ENCODE results near the gene ADARB2. TPM values are rescaled to one million over a fixed set of nuclear protein-coding genes. Genes with fewer than 3 reads are reported as not detected.
"Not testable (repeated sequence)": the region's sequence is repeated elsewhere in the genome, so short reads cannot be mapped to it uniquely, and the experiment has no call there.

ADARB2 gene
- total and polyA plus RNA-seq, 2 experiments from 2014 or later, result 1.6 to 3.1 TPM

GRCh38 chr10:1166101-1166827 is 571.1 kb downstream of the ADARB2 start:
- no peaks in the 10 kb centered on the region for H3K9me3 ChIP-seq (ENCODE audit: low read depth)
- H3K4me1 ChIP-seq (ENCODE audit: low read depth), result no peaks in the 10 kb centered on the region
- no peaks in the 10 kb centered on the region for H3K27me3 ChIP-seq
- no peak overlapping the region for H3K27ac ChIP-seq
- H3K36me3 ChIP-seq, result no peaks in the 10 kb centered on the region
- no peak overlapping the region for H3K4me3 ChIP-seq
- no peak for TF ChIP-seq CTCF (IDR thresholded peaks at IDR 0.05; ENCODE audit: low read depth, low read length)
- no peak for DNase-seq (ENCODE audit: low read depth in 1 of 2, low spot score in 1 of 2)

DNA sequence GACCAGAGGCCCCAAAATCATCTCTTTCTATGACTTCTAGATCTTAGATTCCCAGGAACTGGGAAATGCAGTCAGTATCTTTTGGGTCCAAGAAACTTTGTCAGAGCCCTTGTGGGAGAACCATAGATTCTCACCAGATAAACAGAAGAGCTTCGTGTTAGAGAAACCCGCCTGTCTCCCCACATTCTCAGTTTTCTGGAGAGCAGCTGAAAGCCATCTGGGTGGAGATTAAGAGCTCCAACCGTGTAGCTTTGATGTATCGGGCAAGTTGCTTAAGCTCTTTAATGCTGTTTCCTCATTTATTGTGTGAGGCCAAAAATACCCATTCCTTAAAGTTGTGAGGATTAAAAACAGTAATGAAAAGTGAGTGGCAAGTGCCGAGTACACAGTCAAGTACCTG is 573.5 kb downstream of the ADARB2 start:
- no peak for TF ChIP-seq CTCF (IDR thresholded peaks at IDR 0.05; ENCODE audit: low read depth, low read length)
- no peaks in the 10 kb centered on the region for H3K36me3 ChIP-seq
- no peaks in the 10 kb centered on the region for H3K27me3 ChIP-seq
- H3K9me3 ChIP-seq (ENCODE audit: low read depth), result no peaks in the 10 kb centered on the region
- no peaks in the 10 kb centered on the region for H3K4me1 ChIP-seq (ENCODE audit: low read depth)
- H3K27ac ChIP-seq, result no peak overlapping the region
- no peak for DNase-seq (ENCODE audit: low read depth in 1 of 2, low spot score in 1 of 2)
- H3K4me3 ChIP-seq, result no peak overlapping the region

- Histone ChIP-seq H3K4me3 (no peak overlapping the region), H3K36me3 (no peaks in the 10 kb centered on the region), H3K9me3 (ENCODE audit: low read depth) (no peaks in the 10 kb centered on the region), H3K27me3 (no peaks in the 10 kb centered on the region), H3K4me1 (ENCODE audit: low read depth) (no peaks in the 10 kb centered on the region), H3K27ac (no peak overlapping the region)
- DNase-seq (ENCODE audit: low read depth in 1 of 2, low spot score in 1 of 2), result no peak
- no peak for TF ChIP-seq CTCF (IDR thresholded peaks at IDR 0.05; ENCODE audit: low read depth, low read length)
Measured at GRCh38 chr10:1163204-1163660, 574.1 kb downstream of the ADARB2 start.

DNA sequence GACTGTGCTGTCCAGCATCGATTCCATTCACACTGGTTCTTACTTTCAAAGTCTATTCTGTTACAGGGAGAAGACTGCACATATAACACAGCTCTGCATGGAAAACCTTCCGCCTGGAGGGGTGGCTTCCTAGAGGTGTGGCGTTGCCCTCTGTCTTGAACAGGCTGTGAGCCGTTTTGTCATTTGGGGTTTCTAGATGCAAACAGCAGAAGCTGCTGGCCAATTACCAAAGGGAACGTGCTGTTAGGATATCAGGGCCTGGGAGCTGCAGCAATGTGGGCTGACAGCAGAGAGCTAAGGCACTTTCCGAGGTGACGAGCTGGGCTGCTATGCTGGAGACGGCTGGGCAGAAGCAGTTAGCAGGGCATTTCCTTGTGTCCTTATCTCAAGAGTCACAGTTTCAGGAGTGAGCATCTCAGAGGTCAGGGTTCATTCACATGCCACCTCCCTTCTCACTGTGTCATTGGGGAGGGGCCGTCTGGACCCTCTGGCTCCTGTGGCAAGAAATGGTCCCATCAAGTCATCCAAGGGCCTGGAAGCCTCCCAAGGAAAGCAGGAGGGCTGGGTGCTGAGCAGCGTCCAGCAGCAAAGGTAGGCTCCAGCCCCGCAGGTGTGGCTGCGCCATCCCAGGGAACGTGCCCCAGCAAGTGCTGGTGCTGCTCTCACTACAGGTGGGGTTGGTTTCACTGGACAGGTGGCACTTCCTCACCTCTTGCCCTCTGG is 574.7 kb downstream of the ADARB2 start:
- DNase-seq (ENCODE audit: low read depth in 1 of 2, low spot score in 1 of 2), result no peak
- no peaks in the 10 kb centered on the region for H3K36me3 ChIP-seq
- no peak for TF ChIP-seq CTCF (IDR thresholded peaks at IDR 0.05; ENCODE audit: low read depth, low read length)

DNA sequence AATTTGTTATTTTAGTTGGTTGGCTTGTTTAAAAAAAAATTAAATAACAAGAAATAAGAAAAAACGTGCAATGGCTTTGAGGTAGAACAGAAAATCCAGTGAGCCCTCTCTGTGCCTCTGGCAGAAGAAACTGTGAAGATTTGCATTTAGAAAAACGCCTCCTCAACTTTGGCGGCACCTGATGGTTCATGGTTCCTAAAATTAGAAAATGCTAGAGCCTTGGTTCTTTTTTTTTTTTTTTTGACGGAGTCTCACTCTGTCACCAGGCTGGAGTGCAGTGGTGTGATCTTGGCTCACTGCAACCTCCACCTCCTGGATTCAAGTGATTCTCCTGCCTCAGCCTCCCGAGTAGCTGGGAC is 576.0 kb downstream of the ADARB2 start:
- H3K36me3 ChIP-seq; H3K9me3 ChIP-seq (ENCODE audit: low read depth); H3K27me3 ChIP-seq; H3K27ac ChIP-seq; H3K4me3 ChIP-seq; H3K4me1 ChIP-seq (ENCODE audit: low read depth); DNase-seq (ENCODE audit: low read depth in 1 of 2, low spot score in 1 of 2): not testable (repeated sequence)

More for the DNA sequence above, 574.7 kb downstream of the ADARB2 start:
- Histone ChIP-seq H3K27me3 (no peaks in the 10 kb centered on the region), H3K4me1 (ENCODE audit: low read depth) (no peaks in the 10 kb centered on the region), H3K4me3 (no peak overlapping the region), H3K27ac (no peak overlapping the region), H3K9me3 (ENCODE audit: low read depth) (no peaks in the 10 kb centered on the region)
